Activated CD4-positive, alpha-beta T cell treated with anti-CD3 and anti-CD28 coated beads for 36 hours (primary cell): ENCODE measurements around the gene GJA4. TPM values are rescaled to one million over a fixed set of nuclear protein-coding genes. Genes with fewer than 3 reads are reported as not detected.
A peak's percentile ranks its signal among the peaks of the same experiment; 100 is the strongest.

Source experiments
- ATAC-seq: fragments of 200-7000 bp; cut with Tn5 transposase; one replicate; pipeline ENCODE4 v1.10.0; 2021; ENCODE audit warnings: mild to moderate bottlenecking, moderate library complexity
- CTCF ChIA-PET: fragments of 350-600 bp; sonication (Branson Sonifier 250); formaldehyde crosslinking; loops from one replicate; lab custom pipeline; 2021; ENCODE audit warnings: antibody characterized with exemption; lab: Charles Lee
- POLR2A ChIA-PET: fragments of 350-600 bp; sonication (Branson Sonifier 250); formaldehyde crosslinking; loops from one replicate; lab custom pipeline; 2021; ENCODE audit warnings: antibody characterized with exemption, inconsistent platforms; lab: Charles Lee
- DNase-seq: peaks from one replicate; pipeline ENCODE4 v3.0.0-alpha.2; 2020
- H3K27ac Mint-ChIP-seq: one replicate; pipeline ENCODE4 v1.8.0; 2021; ENCODE audit warnings: mixed read lengths
- H3K27me3 Mint-ChIP-seq: one replicate; pipeline ENCODE4 v1.8.0; 2021; ENCODE audit warnings: mixed read lengths
- H3K36me3 Mint-ChIP-seq: one replicate; pipeline ENCODE4 v1.8.0; 2021; ENCODE audit warnings: low read depth, mixed read lengths
- H3K4me1 Mint-ChIP-seq: one replicate; pipeline ENCODE4 v1.8.0; 2021; ENCODE audit warnings: mixed read lengths
- H3K4me3 Mint-ChIP-seq: one replicate; pipeline ENCODE4 v1.8.0; 2021; ENCODE audit warnings: mild to moderate bottlenecking, moderate library complexity, mixed read lengths
- H3K9me3 Mint-ChIP-seq: one replicate; pipeline ENCODE4 v1.8.0; 2021; ENCODE audit warnings: low read depth, mixed read lengths
- intact Hi-C, 2 experiments: fragments of 100-400 bp; cut with DNase I in 1 of 2; cut with micrococcal nuclease in 1 of 2; formaldehyde crosslinking; loops; one replicate each; pipeline versions ENCODE4 v1.14.2 to v1.15.1; 2022 to 2024; cut with DNase I, micrococcal nuclease
- total RNA-seq, 2 experiments: library from RNA; stranded (reverse); gene quantifications; one replicate each; pipeline ENCODE4 v1.2.3, GENCODE V29; 2021

GJA4 gene
- total RNA-seq, 2 experiments from 2014 or later, result not detected

- intact Hi-C loops, result no loop called here
- CTCF ChIA-PET, result no interaction called here
- H3K4me3 Mint-ChIP-seq, result no peak overlapping the region
- H3K9me3 Mint-ChIP-seq, result no peaks in the 10 kb centered on the region
- POLR2A ChIA-PET, result no interaction called here
- peaks cover 30% of the 10 kb centered on the region for H3K27me3 Mint-ChIP-seq
- no peak for ATAC-seq
- H3K4me1 Mint-ChIP-seq, result peaks cover 6% of the 10 kb centered on the region
- no peak overlapping the region for H3K27ac Mint-ChIP-seq
- no peak for DNase-seq
- no peaks in the 10 kb centered on the region for H3K36me3 Mint-ChIP-seq
Measured at GRCh38 chr1:34781844-34782391, 10.9 kb upstream of the GJA4 start.

GRCh38 chr1:34784751-34785221 is 8.0 kb upstream of the GJA4 start:
- peaks cover 7% of the 10 kb centered on the region for H3K4me1 Mint-ChIP-seq

DNA sequence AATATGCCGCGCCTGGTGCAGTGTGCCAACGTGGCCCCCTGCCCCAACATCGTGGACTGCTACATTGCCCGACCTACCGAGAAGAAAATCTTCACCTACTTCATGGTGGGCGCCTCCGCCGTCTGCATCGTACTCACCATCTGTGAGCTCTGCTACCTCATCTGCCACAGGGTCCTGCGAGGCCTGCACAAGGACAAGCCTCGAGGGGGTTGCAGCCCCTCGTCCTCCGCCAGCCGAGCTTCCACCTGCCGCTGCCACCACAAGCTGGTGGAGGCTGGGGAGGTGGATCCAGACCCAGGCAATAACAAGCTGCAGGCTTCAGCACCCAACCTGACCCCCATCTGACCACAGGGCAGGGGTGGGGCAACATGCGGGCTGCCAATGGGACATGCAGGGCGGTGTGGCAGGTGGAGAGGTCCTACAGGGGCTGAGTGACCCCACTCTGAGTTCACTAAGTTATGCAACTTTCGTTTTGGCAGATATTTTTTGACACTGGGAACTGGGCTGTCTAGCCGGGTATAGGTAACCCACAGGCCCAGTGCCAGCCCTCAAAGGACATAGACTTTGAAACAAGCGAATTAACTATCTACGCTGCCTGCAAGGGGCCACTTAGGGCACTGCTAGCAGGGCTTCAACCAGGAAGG is 7.4 kb upstream of the GJA4 start:
- Mint-ChIP-seq H3K27me3 (peaks cover 25% of the 10 kb centered on the region), H3K27ac (no peak overlapping the region), H3K9me3 (no peaks in the 10 kb centered on the region), H3K36me3 (no peaks in the 10 kb centered on the region), H3K4me3 (no peak overlapping the region), H3K4me1 (peaks cover 11% of the 10 kb centered on the region)
- intact Hi-C loops, result no loop called here
- ChIA-PET POLR2A (no interaction called here), CTCF (interaction anchor here (0.7 kb wide), 1 partner anchor 653 kb away, joined by 3 read pairs; no protein-coding TSS in a partner anchor)
- DNase-seq (no peak), ATAC-seq (no peak)

More at GRCh38 chr1:34784751-34785221, 8.0 kb upstream of the GJA4 start:
- Mint-ChIP-seq H3K36me3 (no peaks in the 10 kb centered on the region), H3K4me3 (no peak overlapping the region), H3K9me3 (no peaks in the 10 kb centered on the region), H3K27me3 (peaks cover 27% of the 10 kb centered on the region), H3K27ac (no peak overlapping the region)
- ChIA-PET POLR2A (no interaction called here), CTCF (interaction anchor here (0.7 kb wide), 1 partner anchor 652 kb away, joined by 3 read pairs; no protein-coding TSS in a partner anchor)
- intact Hi-C loops, result no loop called here
- ATAC-seq (no peak), DNase-seq (no peak)

DNA sequence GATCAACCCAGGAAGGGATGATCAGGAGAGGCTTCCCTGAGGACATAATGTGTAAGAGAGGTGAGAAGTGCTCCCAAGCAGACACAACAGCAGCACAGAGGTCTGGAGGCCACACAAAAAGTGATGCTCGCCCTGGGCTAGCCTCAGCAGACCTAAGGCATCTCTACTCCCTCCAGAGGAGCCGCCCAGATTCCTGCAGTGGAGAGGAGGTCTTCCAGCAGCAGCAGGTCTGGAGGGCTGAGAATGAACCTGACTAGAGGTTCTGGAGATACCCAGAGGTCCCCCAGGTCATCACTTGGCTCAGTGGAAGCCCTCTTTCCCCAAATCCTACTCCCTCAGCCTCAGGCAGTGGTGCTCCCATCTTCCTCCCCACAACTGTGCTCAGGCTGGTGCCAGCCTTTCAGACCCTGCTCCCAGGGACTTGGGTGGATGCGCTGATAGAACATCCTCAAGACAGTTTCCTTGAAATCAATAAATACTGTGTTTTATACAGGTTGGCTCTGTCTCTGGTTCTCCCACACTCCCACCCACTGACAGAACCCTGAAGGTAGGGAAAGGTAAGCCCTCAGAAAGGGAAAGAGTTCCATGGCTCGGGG is 6.8 kb upstream of the GJA4 start:
- Mint-ChIP-seq H3K4me1 (peaks cover 11% of the 10 kb centered on the region), H3K36me3 (no peaks in the 10 kb centered on the region), H3K27me3 (peaks cover 27% of the 10 kb centered on the region), H3K9me3 (no peaks in the 10 kb centered on the region), H3K27ac (no peak overlapping the region), H3K4me3 (no peak overlapping the region)
- POLR2A ChIA-PET, result no interaction called here
- DNase-seq (no peak), ATAC-seq (no peak)
- intact Hi-C loops, result loop anchor here (1.0 kb wide), 3 partner anchors 66 to 512 kb away; no protein-coding TSS in a partner anchor
- CTCF ChIA-PET, result interaction anchor here (0.6 to 1.4 kb wide), 13 partner anchors 9 to 1873 kb away, joined by 3 to 10 read pairs (median 3); no protein-coding TSS in a partner anchor

GRCh38 chr1:34786521-34787325 is 6.1 kb upstream of the GJA4 start:
- ChIA-PET POLR2A (interaction anchor here (0.6 kb wide), 1 partner anchor 66 kb away, joined by 3 read pairs; no protein-coding TSS in a partner anchor), CTCF (interaction anchor here (0.6 to 1.4 kb wide), 14 partner anchors 10 to 1872 kb away, joined by 3 to 10 read pairs (median 4); no protein-coding TSS in a partner anchor)
- H3K36me3 Mint-ChIP-seq, result no peaks in the 10 kb centered on the region
- DNase-seq (peak; percentile 85), ATAC-seq (peak; percentile 87)
- no peaks in the 10 kb centered on the region for H3K9me3 Mint-ChIP-seq
- H3K4me3 Mint-ChIP-seq, result no peak overlapping the region
- H3K27ac Mint-ChIP-seq, result no peak overlapping the region
- H3K4me1 Mint-ChIP-seq, result peaks cover 11% of the 10 kb centered on the region
- intact Hi-C loops, result loop anchor here (1.0 kb wide), 3 partner anchors 66 to 512 kb away; no protein-coding TSS in a partner anchor
- peaks cover 30% of the 10 kb centered on the region for H3K27me3 Mint-ChIP-seq

DNA sequence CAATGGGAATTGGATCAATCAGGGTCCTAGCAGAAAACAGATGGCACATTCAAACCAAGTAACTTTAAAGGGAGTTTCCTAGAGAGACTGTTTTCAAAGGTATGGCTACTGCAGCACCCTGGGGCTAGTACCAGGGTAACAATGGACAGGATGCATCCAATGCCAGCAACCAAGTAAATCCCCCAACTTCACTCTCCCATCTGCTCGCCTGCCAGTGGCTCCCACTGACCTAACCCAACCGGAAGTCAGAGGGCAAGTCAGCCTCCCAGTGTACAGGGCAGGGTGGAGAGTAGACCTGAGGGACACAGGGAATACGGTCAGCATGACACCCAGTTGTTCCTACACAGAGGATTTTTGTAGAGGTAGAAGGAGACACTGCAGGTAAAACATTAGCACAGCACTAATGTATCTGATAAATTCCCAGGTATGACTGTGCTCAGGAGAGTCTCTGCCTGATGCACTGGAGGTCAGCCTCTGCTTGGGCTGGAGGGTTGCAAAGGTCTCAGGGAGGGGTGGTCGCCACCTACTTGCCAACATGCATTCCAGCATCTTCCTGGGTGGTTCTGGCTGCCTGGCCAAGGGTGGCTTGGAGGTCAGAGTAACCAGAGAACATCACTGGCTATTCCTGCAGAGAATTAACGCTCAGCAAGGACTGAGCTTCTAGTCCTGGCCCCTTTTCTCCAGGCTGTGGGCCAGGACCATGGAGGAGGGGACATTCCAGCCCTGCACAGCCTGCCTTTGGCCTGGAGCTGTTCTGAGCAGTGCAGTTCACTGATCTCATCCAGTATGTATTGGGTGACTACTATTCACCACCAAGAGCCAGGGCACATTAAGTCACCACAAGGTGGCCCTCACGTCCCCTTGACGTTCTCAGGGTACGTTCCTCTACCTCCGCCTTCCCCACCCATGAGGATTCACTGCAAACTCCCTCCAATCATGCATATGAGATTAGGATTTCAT is 5.1 kb upstream of the GJA4 start:
- DNase-seq, result peak; percentile 41
- intact Hi-C loops, result no loop called here
- ChIA-PET CTCF (interaction anchor here (1.0 to 1.4 kb wide), 3 partner anchors 45 to 65 kb away, joined by 5 to 10 read pairs (median 5); no protein-coding TSS in a partner anchor), POLR2A (no interaction called here)
- Mint-ChIP-seq H3K4me3 (no peak overlapping the region), H3K4me1 (peaks cover 12% of the 10 kb centered on the region), H3K36me3 (no peaks in the 10 kb centered on the region), H3K27me3 (peaks cover 31% of the 10 kb centered on the region), H3K9me3 (no peaks in the 10 kb centered on the region), H3K27ac (no peak overlapping the region)
- ATAC-seq, result no peak

DNA sequence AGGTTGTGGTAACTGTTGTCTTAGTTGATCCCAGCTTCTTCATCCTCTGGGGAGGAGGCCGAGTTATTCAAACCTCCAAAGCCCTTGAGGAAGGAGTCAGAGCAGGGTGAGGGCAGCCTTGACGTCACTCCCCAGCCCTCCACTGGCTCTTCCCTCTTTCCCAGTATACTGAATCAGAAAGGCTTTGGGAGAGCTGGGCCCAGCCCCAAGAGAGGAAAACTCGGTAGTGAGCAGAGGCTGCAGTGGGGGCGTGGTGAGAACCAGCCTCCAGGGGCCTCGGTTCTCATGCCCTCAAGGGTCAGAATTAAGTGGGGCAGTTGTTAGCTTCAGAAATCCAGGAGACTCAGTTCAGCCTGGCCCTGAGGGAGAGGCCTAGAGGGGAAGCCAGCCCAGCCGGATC is 1.8 kb upstream of the GJA4 start:
- peaks cover 12% of the 10 kb centered on the region for H3K4me1 Mint-ChIP-seq
- intact Hi-C loops, result no loop called here
- no peaks in the 10 kb centered on the region for H3K9me3 Mint-ChIP-seq
- no peak overlapping the region for H3K27ac Mint-ChIP-seq
- DNase-seq (no peak), ATAC-seq (no peak)
- peaks cover 29% of the 10 kb centered on the region for H3K27me3 Mint-ChIP-seq
- POLR2A ChIA-PET, result no interaction called here
- H3K4me3 Mint-ChIP-seq, result no peak overlapping the region
- no peaks in the 10 kb centered on the region for H3K36me3 Mint-ChIP-seq
- CTCF ChIA-PET, result no interaction called here

DNA sequence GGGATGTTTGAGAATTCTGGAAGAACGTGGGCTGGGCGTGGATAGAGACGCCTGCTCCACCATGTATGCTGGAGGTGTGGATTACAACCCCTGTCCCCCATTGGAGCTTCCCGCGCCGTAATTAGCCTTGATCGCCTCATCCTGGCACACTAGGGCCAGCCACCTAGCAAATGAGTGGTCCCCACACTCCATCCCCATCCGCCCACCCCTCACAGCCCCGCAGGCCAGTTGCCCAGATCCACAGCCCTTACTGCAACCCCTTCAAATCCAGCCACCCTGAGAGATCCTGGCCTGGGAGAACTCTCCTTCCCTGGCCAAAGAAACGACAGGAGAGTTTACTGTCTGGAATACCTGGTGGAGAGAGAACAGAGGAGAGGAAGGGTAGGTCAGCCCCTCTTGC is 375 bp upstream of the GJA4 start:
- no peak for ATAC-seq
- Mint-ChIP-seq H3K36me3 (no peaks in the 10 kb centered on the region), H3K27me3 (peaks cover 25% of the 10 kb centered on the region), H3K4me1 (peaks cover 16% of the 10 kb centered on the region), H3K4me3 (no peak overlapping the region), H3K27ac (no peak overlapping the region), H3K9me3 (no peaks in the 10 kb centered on the region)
- POLR2A ChIA-PET, result no interaction called here
- intact Hi-C loops, result no loop called here
- DNase-seq, result no peak
- CTCF ChIA-PET, result interaction anchor here (1.7 kb wide), 1 partner anchor 74 kb away, joined by 3 read pairs; no protein-coding TSS in a partner anchor

- ChIA-PET CTCF (interaction anchor here (0.6 to 1.7 kb wide), 2 partner anchors 51 to 72 kb away, joined by 3 read pairs; no protein-coding TSS in a partner anchor), POLR2A (no interaction called here)
- no peak overlapping the region for H3K4me3 Mint-ChIP-seq
- H3K27ac Mint-ChIP-seq, result no peak overlapping the region
- ATAC-seq (no peak), DNase-seq (no peak)
- no peaks in the 10 kb centered on the region for H3K9me3 Mint-ChIP-seq
- H3K4me1 Mint-ChIP-seq, result peaks cover 25% of the 10 kb centered on the region
- peaks cover 24% of the 10 kb centered on the region for H3K27me3 Mint-ChIP-seq
- intact Hi-C loops, result no loop called here
- H3K36me3 Mint-ChIP-seq, result no peaks in the 10 kb centered on the region
Measured at GRCh38 chr1:34794001-34794789, 1.4 kb downstream of the GJA4 start.

DNA sequence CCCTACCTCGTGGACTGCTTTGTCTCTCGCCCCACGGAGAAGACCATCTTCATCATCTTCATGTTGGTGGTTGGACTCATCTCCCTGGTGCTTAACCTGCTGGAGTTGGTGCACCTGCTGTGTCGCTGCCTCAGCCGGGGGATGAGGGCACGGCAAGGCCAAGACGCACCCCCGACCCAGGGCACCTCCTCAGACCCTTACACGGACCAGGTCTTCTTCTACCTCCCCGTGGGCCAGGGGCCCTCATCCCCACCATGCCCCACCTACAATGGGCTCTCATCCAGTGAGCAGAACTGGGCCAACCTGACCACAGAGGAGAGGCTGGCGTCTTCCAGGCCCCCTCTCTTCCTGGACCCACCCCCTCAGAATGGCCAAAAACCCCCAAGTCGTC is 2.0 kb downstream of the GJA4 start:
- intact Hi-C loops, result no loop called here
- H3K4me1 Mint-ChIP-seq, result peaks cover 24% of the 10 kb centered on the region
- ATAC-seq (no peak), DNase-seq (no peak)
- no peaks in the 10 kb centered on the region for H3K9me3 Mint-ChIP-seq
- ChIA-PET CTCF (no interaction called here), POLR2A (no interaction called here)
- peaks cover 24% of the 10 kb centered on the region for H3K27me3 Mint-ChIP-seq
- H3K27ac Mint-ChIP-seq, result no peak overlapping the region
- no peaks in the 10 kb centered on the region for H3K36me3 Mint-ChIP-seq
- no peak overlapping the region for H3K4me3 Mint-ChIP-seq
